SK-N-SH (cell line): ENCODE results near the gene SEC14L1.

Experiments used
- CTCF ChIP-seq: fragments of 200-600 bp; sonication (generic); IDR thresholded peaks from 2 replicates; pipeline ENCODE4 v1.6.1; 2017; ENCODE audit warnings: antibody characterized with exemption, mild to moderate bottlenecking, moderate library complexity
- JUND ChIP-seq: IDR thresholded peaks from 2 replicates; pipeline ENCODE4 v1.4.0; 2012
- MAX ChIP-seq: IDR thresholded peaks from 2 replicates; pipeline ENCODE4 v1.4.0; 2012; ENCODE audit warnings: low read depth

- TF ChIP-seq JUND (no peak), CTCF (no peak), MAX (no peak)
These were observed 110.9 kb downstream of the SEC14L1 start for GRCh38 chr17:77251622-77252183.
